ENCODE measurements around the gene NAALADL2.

The NAALADL2 gene

DNA sequence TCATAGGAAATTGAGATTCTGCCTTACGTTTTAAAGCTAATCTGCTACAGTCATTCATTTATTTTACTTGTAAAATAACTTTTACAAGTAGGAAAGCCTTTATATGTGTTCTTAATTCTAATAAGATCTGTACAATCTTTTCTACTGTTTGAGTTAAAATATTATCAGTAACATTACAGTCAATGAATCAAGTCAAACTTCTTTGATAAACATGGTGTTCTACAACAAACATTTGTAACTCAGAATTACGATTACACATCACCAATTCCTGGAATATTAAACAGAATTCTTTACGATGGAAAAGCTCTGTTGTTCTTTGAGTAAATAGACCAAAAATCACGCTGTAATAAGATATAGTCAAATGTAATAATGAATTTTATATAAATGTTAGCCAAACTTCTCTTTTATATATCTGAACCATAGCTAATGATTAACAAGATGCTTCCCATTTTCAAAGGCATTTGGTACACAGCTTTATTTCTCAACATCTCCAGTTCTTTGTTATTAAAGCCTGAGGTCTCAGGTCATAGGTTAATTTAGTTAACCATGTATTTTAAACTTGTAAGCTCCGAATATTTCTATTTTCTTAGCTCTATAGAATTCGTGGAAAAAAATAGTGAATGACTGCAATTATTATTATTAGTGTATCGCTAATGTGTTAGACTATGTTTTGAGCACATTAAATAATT is 232.4 kb downstream of the NAALADL2 start:
- Histone ChIP-seq H3K36me3 (ENCODE audit: insufficient read depth, low read length) (no peaks in the 10 kb centered on the region), H3K9ac (ENCODE audit: low read depth, low read length) (no peak overlapping the region), H3K9me3 (ENCODE audit: control insufficient read depth, insufficient read depth, low read length) (no peaks in the 10 kb centered on the region), H3K4me1 (ENCODE audit: insufficient read depth, low read length) (no peaks in the 10 kb centered on the region)

DNA sequence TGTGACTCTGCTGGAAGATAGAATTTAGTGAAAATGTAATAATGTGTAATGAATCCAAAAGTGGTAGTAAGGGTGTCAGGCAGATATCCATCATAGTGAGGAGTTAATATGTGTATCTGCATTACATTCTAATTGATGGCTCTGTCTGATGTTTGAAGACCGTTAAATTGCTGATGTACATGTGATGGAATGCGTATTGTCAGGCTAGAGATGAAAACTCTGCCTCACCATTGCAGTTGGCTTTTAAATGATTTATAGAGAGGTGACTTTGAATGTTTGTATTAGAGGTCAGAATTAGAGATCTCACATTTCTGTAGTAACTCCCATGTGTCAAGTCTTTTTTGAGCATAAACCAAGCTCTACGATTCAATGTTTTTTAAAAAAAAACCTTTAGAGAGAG is 234.6 kb downstream of the NAALADL2 start:
- no peak overlapping the region for H3K9ac ChIP-seq (ENCODE audit: low read depth, low read length)
- no peaks in the 10 kb centered on the region for H3K4me1 ChIP-seq (ENCODE audit: insufficient read depth, low read length)
- H3K9me3 ChIP-seq (ENCODE audit: control insufficient read depth, insufficient read depth, low read length) = no peaks in the 10 kb centered on the region
- no peaks in the 10 kb centered on the region for H3K36me3 ChIP-seq (ENCODE audit: insufficient read depth, low read length)

DNA sequence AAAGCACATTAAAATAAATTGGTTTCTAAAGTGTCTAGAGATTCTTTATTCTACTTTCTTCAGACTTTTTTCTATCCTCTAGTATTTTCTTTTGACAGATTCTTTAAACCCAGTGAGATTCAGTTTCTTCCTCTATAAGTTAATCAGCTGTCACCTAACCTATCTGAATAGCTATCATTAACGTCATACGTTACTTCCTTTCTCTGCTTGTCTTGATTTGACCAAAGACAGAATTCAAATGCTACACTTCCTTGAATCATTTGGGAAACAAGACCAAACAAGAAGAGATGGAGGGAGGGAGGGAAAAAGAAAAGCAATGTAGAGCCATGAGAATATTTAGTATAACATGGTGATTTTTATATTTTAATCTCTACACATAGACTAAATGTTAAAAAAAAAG is 235.2 kb downstream of the NAALADL2 start:
- Histone ChIP-seq H3K4me1 (ENCODE audit: insufficient read depth, low read length) (no peaks in the 10 kb centered on the region), H3K9ac (ENCODE audit: low read depth, low read length) (no peak overlapping the region), H3K36me3 (ENCODE audit: insufficient read depth, low read length) (no peaks in the 10 kb centered on the region), H3K9me3 (ENCODE audit: control insufficient read depth, insufficient read depth, low read length) (no peaks in the 10 kb centered on the region)

DNA sequence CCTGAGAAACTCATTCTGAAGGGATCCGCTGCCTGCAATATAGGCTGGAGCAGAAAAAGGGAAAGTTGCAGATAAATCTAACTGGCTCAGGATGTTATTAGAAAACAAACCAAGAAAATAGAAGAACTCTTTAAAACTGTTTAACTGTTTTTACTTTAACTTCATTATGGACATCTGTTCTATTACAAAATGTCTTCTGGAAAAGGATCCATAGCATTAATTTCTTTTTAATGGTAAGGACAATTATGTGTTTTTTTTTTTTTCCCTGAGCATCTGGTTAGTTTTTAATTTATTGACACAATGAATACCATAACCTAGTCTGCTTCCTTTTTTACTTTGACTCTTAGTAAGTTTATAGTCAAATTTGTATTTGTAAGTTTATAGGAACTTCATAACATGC is 239.5 kb downstream of the NAALADL2 start:
- Histone ChIP-seq H3K9ac (ENCODE audit: low read depth, low read length) (no peak overlapping the region), H3K4me1 (ENCODE audit: insufficient read depth, low read length) (no peaks in the 10 kb centered on the region), H3K36me3 (ENCODE audit: insufficient read depth, low read length) (no peaks in the 10 kb centered on the region), H3K9me3 (ENCODE audit: control insufficient read depth, insufficient read depth, low read length) (no peaks in the 10 kb centered on the region)

DNA sequence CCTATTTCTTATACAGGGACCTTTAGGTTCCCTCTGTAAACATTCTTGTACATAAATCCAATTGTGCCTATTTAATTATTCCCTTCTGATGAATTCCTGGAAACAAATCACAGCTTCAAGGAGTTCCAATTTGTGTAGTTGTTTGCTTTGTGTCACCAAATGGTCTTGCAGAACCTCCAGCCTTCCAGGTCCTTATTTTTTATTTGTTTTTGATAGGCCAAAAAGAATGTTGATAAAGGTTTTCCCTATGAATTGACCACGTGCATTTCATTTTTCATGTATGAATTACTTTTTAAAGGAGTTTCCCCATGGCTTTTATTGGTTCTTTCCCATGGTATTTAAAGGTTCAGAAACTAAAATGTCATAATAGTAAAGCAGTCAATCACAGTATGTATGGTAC is 243.0 kb downstream of the NAALADL2 start:
- Histone ChIP-seq H3K9ac (ENCODE audit: low read depth, low read length) (no peak overlapping the region), H3K4me1 (ENCODE audit: insufficient read depth, low read length) (no peaks in the 10 kb centered on the region), H3K36me3 (ENCODE audit: insufficient read depth, low read length) (no peaks in the 10 kb centered on the region), H3K9me3 (ENCODE audit: control insufficient read depth, insufficient read depth, low read length) (no peaks in the 10 kb centered on the region)

DNA sequence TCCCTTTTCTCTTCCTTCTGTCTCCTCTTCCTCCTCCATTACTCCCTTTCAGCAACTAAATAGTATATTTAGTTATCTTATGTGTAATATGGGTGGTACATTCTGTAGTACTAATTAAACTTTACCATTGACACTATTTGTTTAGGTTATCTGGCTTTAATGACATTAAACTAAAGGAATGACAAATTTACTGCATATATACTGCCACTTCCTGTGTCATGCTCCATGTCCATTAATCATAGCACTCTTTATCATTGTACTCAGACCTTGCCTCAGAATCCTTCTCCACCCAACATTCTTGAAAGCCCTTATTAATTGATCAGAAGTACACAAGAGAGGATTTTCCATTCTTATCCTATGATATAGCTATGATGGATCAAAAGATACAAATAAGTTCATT is 244.2 kb downstream of the NAALADL2 start:
- Histone ChIP-seq H3K9ac (ENCODE audit: low read depth, low read length) (no peak overlapping the region), H3K4me1 (ENCODE audit: insufficient read depth, low read length) (no peaks in the 10 kb centered on the region), H3K9me3 (ENCODE audit: control insufficient read depth, insufficient read depth, low read length) (no peaks in the 10 kb centered on the region), H3K36me3 (ENCODE audit: insufficient read depth, low read length) (no peaks in the 10 kb centered on the region)

DNA sequence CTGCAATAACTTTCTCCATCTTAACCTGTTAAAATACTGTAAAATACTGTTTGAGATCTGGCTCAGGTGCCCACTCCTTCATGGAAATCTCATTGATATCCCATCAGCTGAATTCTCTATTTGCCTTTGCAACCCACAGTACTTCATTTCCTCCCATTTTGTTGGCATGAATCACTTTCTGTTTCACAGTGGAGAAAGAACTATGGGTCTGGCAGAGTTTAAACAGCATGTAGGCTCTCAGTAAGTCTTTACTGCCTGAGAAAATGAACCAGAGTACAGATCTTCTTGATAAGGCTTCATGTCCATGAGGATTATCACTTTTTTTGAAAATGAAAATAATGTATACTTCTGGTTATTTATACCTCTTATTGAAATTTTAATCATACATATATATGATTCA is 245.9 kb downstream of the NAALADL2 start:
- Histone ChIP-seq H3K9ac (ENCODE audit: low read depth, low read length) (no peak overlapping the region), H3K36me3 (ENCODE audit: insufficient read depth, low read length) (no peaks in the 10 kb centered on the region), H3K4me1 (ENCODE audit: insufficient read depth, low read length) (no peaks in the 10 kb centered on the region), H3K9me3 (ENCODE audit: control insufficient read depth, insufficient read depth, low read length) (no peaks in the 10 kb centered on the region)

DNA sequence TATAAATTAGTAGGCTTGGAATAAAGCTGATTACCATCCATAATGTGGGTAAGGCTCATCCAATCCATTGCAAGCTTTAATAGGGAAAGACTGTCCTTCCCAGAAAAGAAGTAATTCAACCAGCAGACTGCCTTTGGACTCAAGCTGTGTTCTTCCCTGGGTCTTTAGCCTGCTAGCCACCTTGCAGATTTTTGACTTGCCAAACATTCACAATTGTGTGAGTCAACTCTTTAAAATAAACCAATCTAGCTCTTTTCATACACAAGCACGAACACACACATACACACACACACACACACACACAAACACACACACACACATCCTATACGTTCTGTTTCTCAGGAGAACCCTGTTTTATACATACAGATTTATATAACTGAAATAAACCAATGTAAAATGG is 248.1 kb downstream of the NAALADL2 start:
- Histone ChIP-seq H3K4me1 (ENCODE audit: insufficient read depth, low read length) (no peaks in the 10 kb centered on the region), H3K9me3 (ENCODE audit: control insufficient read depth, insufficient read depth, low read length) (no peaks in the 10 kb centered on the region), H3K9ac (ENCODE audit: low read depth, low read length) (no peak overlapping the region), H3K36me3 (ENCODE audit: insufficient read depth, low read length) (no peaks in the 10 kb centered on the region)

DNA sequence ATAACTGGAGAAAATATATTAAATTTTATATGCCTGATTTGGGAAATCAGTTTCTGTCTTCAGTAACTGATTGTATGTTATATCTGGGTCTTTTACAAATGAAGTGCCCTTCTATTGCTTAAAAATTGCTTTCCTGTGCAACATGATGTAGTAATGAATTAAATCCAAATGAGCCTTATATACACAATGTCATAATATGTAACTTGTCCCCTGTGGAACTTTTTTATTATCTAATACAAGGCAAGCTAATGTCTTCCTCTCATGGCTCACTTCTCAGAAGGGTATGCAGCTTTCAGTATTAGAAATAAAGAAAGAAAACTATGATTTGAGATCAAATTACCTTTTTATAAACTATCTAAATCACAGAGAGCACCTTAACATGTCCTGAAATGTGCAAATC is 248.9 kb downstream of the NAALADL2 start:
- no peaks in the 10 kb centered on the region for H3K9me3 ChIP-seq (ENCODE audit: control insufficient read depth, insufficient read depth, low read length)
- H3K9ac ChIP-seq (ENCODE audit: low read depth, low read length) = no peak overlapping the region
- no peaks in the 10 kb centered on the region for H3K36me3 ChIP-seq (ENCODE audit: insufficient read depth, low read length)
- H3K4me1 ChIP-seq (ENCODE audit: insufficient read depth, low read length) = no peaks in the 10 kb centered on the region

DNA sequence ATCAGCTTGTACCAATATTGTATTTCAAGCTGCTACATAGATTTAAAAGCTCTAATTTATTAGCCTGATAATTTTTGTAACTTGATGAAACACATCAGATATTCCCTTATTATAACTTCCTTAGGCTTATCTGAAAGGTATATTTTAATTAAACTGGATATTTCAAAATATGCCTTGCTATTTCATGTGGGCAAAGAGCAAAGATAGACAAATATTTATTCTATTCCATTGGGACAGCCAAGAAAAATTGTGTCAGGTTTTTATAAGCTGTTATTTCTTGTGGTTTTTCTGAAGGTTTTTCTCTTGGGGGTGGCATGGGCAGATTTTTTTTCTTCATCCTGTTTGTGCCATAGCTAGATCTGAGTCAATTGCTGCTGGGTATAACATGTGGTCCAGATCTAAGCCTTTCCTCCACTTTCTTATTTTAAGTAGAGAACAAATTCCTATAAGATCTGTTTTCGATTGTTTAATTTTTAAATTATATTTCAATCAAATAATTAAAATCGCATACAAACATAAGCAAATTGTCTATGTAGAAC is 249.5 kb downstream of the NAALADL2 start:
- H3K4me1 ChIP-seq (ENCODE audit: insufficient read depth, low read length) = no peaks in the 10 kb centered on the region
- H3K9me3 ChIP-seq (ENCODE audit: control insufficient read depth, insufficient read depth, low read length) = no peaks in the 10 kb centered on the region
- no peaks in the 10 kb centered on the region for H3K36me3 ChIP-seq (ENCODE audit: insufficient read depth, low read length)
- H3K9ac ChIP-seq (ENCODE audit: low read depth, low read length) = no peak overlapping the region

DNA sequence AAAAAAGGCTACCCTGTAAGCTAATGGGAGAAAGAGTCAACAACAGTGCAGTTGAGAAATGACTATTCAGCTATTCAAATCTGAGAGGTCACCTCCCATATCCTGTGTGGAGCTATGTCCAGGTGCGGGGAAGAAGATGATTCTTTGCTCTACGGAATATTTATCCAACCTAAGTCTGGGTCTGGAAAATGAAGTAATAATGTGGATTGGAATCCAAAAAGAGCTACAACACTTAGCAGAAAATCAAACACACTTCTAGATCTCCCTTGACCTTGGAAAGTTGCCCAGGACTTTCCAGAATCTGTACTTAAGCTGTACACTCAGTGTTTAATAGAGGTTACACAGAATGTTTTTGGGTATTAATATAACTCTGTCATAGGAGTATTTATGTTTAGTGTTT is 251.9 kb downstream of the NAALADL2 start:
- no peaks in the 10 kb centered on the region for H3K4me1 ChIP-seq (ENCODE audit: insufficient read depth, low read length)
- no peak overlapping the region for H3K9ac ChIP-seq (ENCODE audit: low read depth, low read length)
- no peaks in the 10 kb centered on the region for H3K36me3 ChIP-seq (ENCODE audit: insufficient read depth, low read length)
- H3K9me3 ChIP-seq (ENCODE audit: control insufficient read depth, insufficient read depth, low read length) = no peaks in the 10 kb centered on the region

DNA sequence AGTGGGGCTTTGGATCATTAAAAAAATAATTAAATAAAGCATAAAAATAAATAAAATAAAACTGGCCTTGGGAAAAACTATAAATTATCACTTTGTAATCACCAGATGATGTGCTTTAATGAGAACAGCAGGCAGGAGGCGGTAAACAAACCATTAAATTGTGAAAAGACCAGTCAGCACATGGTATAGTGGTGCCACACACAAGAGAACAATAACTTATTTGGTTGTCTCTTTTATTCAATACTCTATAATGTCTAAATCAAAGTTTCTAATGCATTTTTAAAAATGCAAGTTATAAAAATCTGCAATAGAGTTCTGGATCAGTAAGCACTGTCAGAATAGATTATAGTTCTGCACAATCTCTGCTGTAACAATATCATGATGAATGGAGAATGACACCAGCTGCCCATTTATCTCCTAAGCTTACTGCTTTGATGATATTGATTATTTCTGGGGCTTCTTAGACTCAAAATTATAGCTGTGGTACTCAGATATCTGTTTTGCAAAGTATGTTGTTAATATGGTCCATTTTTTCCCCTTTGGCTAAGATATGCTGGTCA is 259.3 kb downstream of the NAALADL2 start:
- no peaks in the 10 kb centered on the region for H3K9me3 ChIP-seq (ENCODE audit: control insufficient read depth, insufficient read depth, low read length)
- no peaks in the 10 kb centered on the region for H3K4me1 ChIP-seq (ENCODE audit: insufficient read depth, low read length)
- H3K36me3 ChIP-seq (ENCODE audit: insufficient read depth, low read length) = no peaks in the 10 kb centered on the region
- no peak overlapping the region for H3K9ac ChIP-seq (ENCODE audit: low read depth, low read length)

DNA sequence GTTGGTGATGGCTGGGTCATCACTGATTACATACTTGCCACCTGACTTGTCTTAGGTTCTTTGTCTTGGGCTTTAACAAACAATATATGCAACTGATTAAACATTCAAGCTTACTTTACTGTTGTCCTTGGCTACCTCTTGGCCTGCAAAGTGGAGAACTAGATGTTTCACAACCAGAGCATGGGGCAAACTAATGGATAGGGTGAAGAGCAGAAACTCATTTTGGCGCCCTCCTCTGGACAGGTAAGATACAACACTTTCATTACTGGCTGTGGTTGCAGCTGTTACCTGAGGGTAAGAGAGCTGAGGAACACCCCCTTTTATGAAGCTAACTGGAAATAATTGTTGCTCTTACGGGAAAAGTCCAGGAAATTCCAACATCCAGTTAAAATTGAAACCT is 262.1 kb downstream of the NAALADL2 start:
- Histone ChIP-seq H3K9me3 (ENCODE audit: control insufficient read depth, insufficient read depth, low read length) (no peaks in the 10 kb centered on the region), H3K36me3 (ENCODE audit: insufficient read depth, low read length) (no peaks in the 10 kb centered on the region), H3K9ac (ENCODE audit: low read depth, low read length) (no peak overlapping the region), H3K4me1 (ENCODE audit: insufficient read depth, low read length) (no peaks in the 10 kb centered on the region)

DNA sequence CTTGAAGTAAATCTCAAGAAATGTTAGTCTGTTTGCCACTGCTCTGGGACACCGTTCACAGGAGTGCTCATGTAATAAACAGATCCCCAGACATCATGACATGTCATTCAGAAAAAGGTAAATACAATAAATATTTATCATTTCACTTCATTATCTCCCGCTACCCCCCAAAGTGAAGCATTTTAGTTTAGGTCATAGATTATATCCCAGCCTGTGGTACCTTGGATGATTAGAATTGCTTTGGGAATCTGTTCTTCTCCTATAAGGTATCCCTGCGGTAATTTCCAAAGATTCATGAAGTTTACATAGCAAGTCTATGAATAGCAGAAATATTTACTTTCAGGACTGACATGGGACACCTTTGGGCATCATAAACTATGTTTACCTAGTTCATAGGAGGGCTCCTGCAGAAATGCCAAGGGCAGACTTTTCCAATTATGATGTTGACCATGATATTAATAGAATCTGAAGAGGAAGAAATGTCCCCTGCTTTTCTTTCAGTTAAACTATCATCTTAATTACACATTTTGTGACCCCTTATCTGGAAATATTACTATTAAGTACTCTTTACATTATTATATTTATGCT is 268.0 kb downstream of the NAALADL2 start:
- H3K9me3 ChIP-seq (ENCODE audit: control insufficient read depth, insufficient read depth, low read length) = no peaks in the 10 kb centered on the region
- H3K4me1 ChIP-seq (ENCODE audit: insufficient read depth, low read length) = no peaks in the 10 kb centered on the region
- no peaks in the 10 kb centered on the region for H3K36me3 ChIP-seq (ENCODE audit: insufficient read depth, low read length)
- H3K9ac ChIP-seq (ENCODE audit: low read depth, low read length) = no peak overlapping the region

DNA sequence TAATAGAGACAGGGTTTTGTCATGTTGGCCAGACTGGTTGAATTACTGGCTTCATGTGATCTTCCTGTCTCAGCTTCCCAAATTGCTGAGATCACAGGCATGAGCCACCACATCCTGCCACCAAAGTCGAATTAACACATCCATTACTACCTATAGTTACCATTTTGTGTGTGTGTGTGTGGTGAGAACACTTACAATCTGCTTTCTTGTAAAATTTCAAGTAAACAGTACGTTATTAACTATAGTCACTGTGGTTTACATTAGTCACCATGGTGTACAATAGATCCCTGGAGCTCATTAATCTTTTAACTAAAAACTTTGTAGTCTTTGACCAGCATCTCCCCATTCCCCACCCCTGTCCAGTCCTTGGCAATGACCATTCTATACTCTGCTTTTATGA is 270.0 kb downstream of the NAALADL2 start:
- H3K9me3 ChIP-seq (ENCODE audit: control insufficient read depth, insufficient read depth, low read length) = no peaks in the 10 kb centered on the region
- no peaks in the 10 kb centered on the region for H3K36me3 ChIP-seq (ENCODE audit: insufficient read depth, low read length)
- H3K4me1 ChIP-seq (ENCODE audit: insufficient read depth, low read length) = no peaks in the 10 kb centered on the region
- no peak overlapping the region for H3K9ac ChIP-seq (ENCODE audit: low read depth, low read length)
